Endometrial microvascular endothelial cells (primary cell): ENCODE measurements around the gene FOSB. TPM values are rescaled to one million over a fixed set of nuclear protein-coding genes. Genes with fewer than 3 reads are reported as not detected.

Source experiments
- in situ Hi-C: cut with HindIII; loops from 2 replicates; pipeline ENCODE4 v1.10.0; 2017; ENCODE audit warnings: low sequenced_read_pairs, low pct_unique_long_range_greater_than_20kb; ENCODE audit errors: inconsistent ontology term
- total RNA-seq: library from RNA; depleted of rRNA; stranded (reverse); fragments of >200 nt; gene quantifications from one replicate; pipeline ENCODE4 v1.2.3, GENCODE V29; 2015; ENCODE audit errors: inconsistent ontology term

The FOSB gene
- total RNA-seq, 1 donor from 2014 or later = 0.84 TPM

DNA sequence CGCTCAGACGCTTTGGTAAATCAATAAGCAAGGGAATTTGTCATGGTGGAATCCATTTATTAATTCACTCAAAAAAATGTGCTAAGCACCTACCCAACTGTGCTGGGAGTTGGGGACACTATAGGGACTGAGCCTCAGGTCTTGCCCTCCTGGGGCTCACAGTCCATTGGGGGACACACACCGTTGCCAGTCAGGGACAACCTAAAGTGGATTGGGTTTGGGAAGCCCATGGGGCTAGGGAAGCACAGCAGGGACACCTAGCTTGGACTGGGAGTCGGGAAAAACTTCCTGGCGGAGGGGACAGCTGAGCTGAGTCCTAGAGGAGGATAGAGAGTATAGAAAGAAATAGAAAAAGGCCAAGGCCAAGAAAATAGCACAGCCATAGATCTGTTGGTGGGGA lies 8.5 kb downstream of the FOSB start:
- in situ Hi-C loops = no loop called here

DNA sequence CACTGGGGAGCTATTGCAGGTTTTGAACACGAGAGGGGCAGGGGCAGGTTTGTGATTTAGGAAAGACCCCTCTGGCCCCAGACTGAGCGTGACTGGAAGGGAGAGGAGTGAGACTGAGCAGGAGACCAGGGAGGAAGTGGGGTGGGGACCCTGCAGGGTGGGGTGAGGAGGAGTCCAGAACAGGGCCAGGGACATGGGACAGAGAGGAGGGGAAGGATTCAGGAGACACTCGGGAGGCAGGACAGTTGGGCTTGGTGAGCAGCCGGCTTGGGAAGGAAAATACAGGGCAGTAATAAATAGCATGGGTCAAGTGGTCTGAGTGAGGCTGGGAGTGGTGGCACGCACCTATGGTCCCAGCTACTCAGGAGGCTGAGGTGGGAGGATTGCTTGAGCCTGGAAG lies 9.4 kb downstream of the FOSB start:
- in situ Hi-C loops = no loop called here

DNA sequence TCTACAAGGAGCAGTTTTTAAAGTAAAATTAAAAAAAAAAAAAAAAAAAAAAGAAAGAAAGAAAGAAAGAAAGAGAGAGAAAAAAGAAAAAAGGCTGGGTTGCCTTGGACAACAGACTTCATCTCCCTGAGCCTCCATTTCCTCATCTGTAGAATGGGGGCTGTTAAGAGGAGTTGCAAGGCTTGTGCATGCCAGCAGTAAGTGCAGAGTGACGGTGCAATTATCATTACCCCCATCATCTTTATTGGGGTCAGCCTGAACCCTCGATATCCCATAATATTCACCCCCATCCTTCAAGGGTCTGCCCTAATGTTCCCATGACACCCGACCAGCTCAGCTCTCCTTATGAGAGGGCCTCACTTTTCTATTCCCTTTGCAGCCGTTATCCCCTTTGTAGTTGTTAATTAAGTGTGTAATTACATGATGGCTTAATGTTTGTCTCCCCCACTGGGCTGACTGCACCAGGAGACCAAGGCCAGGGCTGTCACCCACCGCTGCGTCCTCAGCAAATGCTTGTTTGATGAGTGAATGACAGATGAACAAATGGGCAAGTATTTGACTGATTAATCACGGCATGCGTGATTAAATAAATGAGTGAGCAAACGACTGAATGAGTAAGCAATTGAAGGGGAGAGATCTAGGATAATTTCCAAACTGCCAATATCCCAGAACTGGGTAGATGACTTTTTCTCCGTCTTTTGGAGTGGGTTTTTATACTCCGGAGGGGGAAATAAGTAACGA lies 10.1 kb downstream of the FOSB start:
- in situ Hi-C loops = no loop called here

DNA sequence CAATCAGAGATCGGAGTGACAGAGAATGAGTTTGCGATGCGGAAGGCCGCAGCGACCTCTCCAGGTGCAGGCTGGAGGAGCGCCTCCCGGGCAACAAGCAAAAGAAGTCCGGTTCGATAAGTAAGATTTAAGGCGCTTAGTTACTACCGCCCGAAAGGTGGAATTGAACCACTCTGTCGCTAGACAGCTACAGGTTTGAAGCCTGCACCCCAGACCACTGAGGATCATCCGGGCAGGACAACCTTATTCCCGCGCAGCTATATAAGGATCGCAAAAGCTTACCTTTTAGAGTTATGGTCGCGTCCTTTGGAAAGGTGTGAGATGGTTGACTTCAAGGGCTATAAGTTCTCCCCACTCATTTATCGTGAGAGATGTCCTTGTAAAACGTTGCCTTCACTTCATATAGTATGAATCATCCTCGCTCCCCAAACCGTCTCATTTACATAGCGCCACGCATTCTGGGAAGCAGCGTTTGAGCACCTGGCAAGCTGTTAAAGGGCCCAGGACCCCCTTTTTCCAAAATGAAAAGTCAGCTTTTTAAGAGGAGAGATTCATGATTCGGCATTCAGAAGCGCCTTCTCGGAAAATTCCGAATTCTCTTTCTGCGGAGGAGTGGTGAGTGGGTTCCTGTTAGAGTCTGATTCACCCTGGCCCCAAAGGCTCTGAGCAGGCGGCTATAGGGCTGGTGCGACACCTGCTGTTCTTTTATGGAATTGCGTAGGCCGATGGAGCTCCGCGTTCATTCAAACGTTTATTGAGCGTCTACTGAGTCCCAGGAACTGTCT lies 10.8 kb downstream of the FOSB start:
- in situ Hi-C loops = no loop called here

DNA sequence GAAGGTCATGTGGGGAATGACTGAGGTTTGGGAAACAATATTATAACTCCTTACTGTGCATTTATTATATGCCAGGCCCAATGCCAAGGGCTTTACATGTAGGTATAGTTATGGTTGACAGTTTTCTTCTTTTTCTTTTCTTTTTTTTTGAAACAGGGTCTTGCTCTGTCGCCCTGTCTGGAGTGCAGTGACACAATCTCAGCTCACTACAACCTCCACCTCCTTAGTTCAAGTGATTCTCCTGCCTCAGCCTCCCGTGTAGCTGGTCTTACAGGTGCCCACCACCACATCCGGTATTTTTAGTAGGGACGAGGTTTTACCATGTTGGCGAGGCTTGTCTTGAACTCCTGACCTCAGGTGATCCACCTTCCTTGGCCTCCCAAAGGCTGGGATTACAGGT lies 15.2 kb downstream of the FOSB start:
- in situ Hi-C loops = no loop called here

DNA sequence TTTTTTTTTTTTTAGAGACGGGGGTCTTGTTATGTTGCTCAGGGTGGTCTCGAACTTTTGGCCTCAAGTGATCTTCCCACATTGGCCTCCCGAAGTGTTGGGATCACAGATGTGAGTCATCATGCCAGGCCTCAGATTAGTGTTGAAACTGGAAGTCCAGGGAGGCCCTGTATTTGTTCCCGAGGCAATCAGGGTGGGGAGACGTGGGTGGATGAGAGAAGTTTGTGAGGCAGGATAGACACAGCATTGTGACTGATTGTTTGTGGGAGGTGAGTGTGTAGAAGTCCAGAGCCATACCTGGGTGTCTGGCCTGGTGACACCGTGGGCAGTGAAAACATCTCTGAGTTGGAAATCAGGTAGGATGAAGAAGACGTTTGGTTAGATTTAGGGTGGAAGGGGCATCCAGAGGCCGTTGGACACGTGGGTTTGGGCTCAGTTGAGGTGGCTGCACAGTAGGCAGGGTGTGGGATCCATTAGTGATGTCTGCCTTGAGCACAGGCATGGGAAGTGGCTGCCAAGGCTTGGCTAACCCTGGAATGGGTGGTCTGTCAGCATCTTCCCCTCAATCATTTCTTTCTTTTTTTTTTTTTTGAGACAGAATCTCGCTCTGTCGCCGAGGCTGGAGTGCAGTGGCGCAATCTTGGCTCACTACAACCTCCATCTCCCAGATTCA lies 16.6 kb downstream of the FOSB start:
- in situ Hi-C loops = no loop called here

DNA sequence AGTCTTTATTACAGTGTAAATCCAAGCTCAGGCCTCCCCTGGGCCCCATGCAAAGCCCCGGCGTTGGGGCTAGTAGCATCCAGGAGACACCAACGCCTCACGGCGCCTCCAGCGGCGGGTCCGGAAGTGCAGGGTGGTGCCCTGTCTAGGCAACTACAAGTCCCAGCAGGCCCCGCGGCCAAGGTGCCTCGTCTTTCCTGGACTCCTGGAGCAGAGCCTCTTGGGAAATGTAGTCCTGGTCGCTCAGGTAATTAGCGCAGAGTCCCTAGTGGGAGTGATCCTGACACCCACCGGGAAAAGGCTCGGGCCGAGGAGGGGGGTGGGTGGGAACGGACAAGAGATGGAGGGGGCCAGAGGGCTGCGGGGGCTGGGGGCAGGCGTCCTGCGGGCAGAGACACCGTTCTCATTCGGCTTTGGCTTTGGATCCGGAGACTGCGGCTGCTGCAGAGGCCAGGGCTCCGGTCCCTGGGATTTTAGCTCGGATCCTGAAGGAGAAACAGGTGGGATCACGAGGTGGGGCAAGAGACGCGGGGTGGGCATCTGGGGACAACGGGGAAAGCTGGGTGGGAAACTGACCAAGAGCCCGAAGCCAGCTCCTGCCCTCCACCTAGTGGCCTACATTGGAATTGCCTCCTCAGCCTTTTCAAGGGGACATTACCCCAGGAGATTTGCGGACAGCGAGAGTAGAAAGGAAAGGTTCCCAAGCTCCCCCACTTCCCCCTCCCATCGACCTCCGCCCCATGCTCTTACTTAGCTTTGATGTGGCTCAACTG lies 17.7 kb downstream of the FOSB start:
- in situ Hi-C loops = no loop called here

DNA sequence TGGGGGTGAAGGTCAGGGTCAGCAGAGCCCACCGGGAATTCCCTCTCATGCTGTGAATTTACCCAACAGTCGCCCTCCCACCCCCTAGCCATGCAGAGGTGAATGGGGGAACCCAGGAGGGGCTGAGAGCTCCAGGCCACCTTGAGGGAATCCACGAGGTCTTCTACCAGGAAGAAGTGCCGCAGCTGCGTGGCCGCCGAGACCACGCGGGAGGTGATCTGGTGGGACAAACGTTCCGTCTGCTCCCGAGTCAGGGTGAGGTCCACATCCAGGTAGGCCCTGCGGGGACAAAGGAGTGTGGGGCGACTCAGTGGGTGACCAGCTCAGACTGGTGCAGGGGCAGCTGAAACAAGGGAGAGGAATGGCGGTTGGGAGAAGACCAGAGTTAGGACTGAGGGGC lies 20.9 kb downstream of the FOSB start:
- in situ Hi-C loops = no loop called here

DNA sequence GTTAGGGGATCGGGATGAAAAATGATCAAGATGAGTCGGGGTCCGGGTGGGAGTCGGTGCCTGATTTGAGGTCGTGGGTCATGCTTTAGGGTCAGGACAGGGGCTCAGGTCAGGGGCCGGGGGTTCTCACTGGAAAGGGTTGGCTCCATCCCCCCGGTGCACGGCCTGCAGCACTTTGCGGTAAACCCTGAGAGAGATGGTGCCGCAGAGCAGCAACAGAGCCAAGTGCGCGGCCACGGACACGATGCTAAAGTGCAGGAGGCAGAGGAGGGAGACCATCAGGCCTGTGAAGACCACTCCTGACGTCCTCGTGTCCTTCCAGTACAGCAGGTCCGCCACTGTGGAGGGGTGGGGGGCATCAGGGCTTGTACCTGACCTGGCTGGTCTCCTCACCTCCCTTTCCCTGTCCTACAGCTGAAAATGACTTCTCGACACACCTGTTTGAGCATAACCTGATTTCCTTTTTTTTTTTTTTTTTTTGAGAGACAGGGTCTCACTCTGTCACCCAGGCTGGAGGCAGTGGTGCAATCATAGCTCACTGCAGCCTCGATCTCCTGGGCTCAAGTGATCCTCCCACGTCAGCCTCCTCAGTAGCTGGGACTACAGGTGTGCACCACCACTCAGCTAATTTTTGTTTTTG lies 21.5 kb downstream of the FOSB start:
- in situ Hi-C loops = no loop called here

DNA sequence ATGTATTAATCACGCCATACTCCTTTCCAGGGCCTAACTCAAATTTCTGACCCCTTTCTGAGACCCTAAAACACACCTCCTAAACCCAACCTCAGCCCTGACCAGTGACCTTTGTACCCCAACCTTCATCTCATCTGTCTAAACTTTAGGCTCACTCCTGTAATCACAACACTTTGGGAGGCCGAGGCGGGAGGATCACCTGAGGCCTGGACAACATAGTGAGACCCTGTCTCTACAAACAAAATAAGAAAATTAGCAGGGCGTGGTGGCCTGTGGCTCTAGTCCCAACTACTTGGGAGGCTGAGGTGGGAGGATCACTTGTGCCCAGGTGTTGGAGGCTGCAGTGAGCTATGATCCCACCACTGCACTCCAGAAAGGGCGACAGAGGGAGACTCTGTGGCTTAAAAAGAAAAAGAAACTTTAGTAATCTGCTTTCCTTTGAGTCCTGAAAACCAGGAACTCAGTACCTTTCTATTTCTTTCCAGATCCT lies 24.4 kb downstream of the FOSB start:
- in situ Hi-C loops = no loop called here

DNA sequence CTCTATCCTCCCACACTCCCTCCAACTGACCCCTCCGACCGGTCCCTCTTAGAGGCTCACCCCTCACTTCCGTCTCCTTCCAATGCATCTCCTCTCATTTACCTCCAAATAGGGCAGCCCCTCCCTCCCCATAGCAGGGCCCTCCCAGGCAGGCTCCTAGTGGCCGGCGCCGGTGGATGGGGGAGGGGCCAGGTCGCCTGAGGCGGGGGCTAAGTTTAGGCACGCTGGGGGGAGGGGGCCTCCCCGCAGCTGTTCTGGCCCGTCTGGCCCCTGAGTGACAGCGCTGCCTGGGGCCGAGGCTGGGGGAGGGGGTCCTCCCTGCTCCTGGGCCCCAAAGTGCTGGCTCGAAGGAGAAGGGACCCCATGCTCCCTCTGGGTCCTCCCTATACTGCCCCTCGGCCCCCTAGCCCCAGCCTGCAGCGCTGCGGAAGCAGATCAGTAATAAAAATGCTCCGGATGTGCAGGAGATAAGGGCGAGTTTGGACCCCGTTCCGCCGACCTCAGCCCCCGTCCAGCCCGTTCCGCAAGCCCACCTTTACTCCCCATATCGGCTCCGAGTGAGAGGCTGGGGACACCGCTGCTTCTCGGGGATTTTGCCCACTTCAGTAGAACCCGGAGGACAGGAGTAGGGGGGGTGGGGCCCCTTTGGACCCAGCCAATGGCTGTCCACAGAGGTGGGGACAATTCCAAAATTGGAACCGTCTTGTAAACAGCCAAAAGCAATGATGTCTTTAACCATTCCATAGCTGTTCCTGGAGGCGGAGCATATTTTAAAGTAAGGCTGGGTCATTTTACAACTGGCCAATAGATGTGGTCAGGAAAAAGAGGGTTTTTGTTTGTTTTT lies 25.1 kb downstream of the FOSB start:
- in situ Hi-C loops = no loop called here

DNA sequence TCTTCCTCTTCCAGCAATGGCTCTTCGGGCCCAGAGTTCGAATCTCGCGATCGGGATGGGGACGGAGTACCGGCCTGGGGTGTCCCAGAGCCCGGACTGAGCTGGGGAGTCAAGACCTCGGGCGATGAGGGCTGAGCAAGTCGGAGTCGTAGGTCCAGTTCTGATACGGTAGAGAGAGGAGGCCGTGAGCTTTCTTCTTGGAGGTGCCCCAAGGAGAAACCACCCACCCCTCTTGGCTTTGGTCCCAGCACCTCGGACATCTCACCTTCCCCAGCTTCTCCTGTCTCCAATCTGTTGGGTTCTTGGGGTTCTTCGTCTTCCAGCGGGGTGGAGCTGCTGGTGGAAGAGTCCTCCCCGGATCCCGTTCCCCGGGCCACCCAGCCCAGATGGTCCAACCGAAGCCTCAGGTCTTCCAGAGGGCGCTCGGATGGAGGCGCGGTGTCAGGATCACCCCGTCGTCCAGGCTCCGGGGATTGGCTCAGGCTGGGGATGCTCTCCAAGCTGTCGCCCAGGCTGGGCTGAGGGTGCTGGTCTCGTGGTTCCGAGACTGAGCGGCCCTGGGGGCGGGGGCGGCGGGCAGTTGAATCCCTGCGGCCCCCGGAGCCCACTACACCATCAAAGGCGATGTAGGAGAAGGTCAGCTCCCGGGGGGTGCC lies 26.6 kb downstream of the FOSB start:
- in situ Hi-C loops = no loop called here

DNA sequence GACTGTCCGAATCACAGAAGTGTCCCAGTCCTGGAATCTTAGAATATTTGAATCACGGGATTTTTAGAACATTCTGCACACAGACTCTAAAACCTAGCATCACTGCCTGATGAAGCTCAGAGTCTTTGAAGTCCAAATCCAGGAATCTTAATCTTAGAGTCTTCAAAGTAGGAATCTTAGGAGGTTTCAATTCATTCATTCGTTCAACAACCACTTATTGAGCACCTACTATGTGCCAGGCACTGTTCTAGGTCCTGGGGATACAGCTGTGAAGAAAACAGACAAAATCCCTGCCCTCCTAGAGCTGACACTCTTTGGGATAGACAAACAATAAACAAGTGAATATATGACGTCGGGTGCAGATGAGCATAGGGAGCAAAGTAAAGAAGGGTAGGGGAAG lies 27.4 kb downstream of the FOSB start:
- in situ Hi-C loops = no loop called here

DNA sequence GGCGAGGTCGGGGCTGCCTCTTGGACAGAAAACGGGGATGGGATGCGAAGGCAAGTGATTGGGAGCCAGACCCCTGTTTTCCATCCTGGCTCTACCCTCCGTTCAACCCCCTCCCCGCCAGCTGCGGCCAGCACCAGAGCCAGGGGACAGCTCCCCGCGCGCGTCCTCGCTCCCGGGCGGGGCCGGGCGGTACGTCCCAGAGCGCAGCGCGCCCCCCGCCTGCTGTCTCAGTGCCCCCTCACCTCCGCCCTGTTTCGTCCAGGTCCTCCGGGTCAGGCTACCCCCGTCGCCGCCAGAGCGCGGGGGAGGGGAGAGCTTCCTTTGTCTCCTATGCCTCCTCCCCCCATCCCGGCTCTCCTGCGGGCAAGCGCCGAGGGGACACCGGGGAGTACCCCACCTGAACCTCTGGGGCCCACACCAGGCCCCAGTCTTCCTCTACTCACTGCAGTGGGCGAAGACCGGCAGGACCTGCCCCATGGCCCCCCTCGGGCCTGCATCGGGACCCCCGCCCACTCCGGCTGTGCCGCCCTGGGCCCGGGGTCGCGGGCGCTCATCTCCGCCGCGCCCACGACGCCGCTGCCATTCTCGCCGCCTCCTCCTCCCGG lies 28.7 kb downstream of the FOSB start:
- in situ Hi-C loops = no loop called here

DNA sequence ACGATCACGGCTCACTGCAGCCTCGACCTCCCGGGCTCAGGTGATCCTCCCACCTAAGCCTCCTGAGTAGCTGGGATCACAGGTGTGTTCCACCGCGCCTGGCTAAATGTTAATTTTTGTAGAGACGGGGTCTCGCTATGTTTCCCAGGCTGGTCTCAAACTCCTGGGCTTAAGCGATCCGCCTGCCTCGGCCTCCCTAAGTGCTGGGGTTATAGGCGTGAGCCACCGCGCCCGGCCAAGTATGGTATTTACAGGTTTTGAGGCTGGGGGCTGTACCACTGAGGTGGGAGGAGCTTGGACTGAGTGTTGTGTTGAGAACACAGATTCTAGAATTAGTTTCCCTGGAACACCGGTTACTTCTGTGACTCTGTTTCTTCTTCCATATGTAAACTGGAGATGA lies 30.0 kb downstream of the FOSB start:
- in situ Hi-C loops = no loop called here

DNA sequence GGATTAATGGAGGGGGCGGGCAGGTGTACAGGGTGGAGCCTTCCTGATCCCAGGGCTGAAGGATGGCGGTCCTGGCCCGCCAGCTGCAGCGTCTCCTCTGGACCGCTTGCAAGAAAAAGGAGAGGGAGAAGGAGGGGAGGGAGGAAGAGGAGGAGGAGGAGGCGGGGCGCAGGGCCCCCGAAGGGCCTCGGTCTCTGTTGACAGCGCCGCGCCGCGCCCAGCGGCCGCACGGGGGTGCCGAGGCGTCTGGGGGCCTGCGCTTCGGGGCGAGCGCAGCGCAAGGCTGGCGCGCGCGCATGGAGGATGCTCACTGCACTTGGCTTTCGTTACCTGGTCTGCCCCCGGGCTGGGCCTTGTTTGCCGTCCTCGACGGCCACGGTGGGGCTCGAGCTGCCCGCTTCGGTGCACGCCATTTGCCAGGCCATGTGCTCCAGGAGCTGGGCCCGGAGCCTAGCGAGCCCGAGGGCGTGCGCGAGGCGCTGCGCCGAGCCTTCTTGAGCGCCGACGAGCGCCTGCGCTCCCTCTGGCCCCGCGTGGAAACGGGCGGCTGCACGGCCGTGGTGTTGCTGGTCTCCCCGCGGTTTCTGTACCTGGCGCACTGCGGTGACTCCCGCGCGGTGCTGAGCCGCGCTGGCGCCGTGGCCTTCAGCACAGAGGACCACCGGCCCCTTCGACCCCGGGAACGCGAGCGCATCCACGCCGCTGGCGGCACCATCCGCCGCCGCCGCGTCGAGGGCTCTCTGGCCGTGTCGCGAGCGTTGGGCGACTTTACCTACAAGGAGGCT lies 30.8 kb downstream of the FOSB start, which contains the start of gene PPM1N:
Gene PPM1N, plus strand, starts transcription at position 33 of the 785 bp plus-strand sequence. Its CDS starts 30 bp downstream, at position 63.
- in situ Hi-C loops = no loop called here
